ENCODE results near the gene OLFML3. TPM values are rescaled to one million over a fixed set of nuclear protein-coding genes. Genes with fewer than 3 reads are reported as not detected.

OLFML3 gene
- total and polyA plus RNA-seq, 2 of the 13 experiments (the other 11 are each of a cell fraction or from before 2014, with no cell fraction given) = 2.0 to 5.1 TPM

DNA sequence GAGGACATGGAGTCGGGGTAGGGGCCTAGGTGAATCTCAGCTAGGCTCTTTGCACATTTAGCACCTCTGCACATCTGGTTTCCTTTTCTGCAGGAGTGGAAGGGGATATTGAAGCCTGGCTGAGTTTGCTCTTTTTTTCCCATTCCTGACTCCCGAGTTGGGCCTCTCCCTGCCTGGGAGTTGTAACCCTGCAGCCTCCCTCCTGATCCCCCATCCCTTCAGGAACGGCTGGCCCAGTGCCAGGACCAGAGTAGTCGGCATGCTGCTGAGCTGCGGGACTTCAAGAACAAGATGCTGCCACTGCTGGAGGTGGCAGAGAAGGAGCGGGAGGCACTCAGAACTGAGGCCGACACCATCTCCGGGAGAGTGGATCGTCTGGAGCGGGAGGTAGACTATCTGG, 836 bp downstream of the OLFML3 start:
- intact Hi-C loops (cut with micrococcal nuclease; ENCODE audit: unreplicated experiment) = no loop called here

More for the DNA sequence above, 836 bp downstream of the OLFML3 start:
- Histone ChIP-seq H3K9me3 (ENCODE audit: low read length) (no peaks in the 10 kb centered on the region), H2AFZ (ENCODE audit: low read length) (no peak overlapping the region), H3K36me3 (replicated peaks in 1 of 2; ENCODE audit: control insufficient read depth in 1 of 2, insufficient read depth in 2 of 2, low read length in 2 of 2) (0 out of 5 replicates have a peak, but pooled peaks cover 0 to under 1% of the 10 kb centered on the region in 2 experiments), H4K20me1 (ENCODE audit: insufficient read depth, low read length) (no peaks in the 10 kb centered on the region), H3K4me1 (ENCODE audit: insufficient read depth, low read length) (peaks cover 44% of the 10 kb centered on the region), H3K4me3 (replicated peaks in 1 of 3; ENCODE audit: insufficient read depth in 1 of 3, low read depth in 2 of 3, low read length in 3 of 3) (no peak overlapping the region), H3K79me2 (ENCODE audit: insufficient read depth, low read length) (no peaks in the 10 kb centered on the region), H3K4me2 (ENCODE audit: low read depth, low read length) (peak overlapping the region; percentile 99), H3K27me3 (ENCODE audit: control insufficient read depth in 1 of 2, insufficient read depth in 2 of 2, low read length in 2 of 2) (no peaks in the 10 kb centered on the region; a peak in 1 of 5 replicates), H3K9ac (ENCODE audit: insufficient read depth, low read depth, low read length) (no peak overlapping the region), H3K27ac (ENCODE audit: extremely low read length, insufficient read depth, low read length) (no peak overlapping the region)
- DNase-seq (ENCODE audit: low spot score) (no peak), FAIRE-seq (no peak), ATAC-seq (no peak)
- TF ChIP-seq, protein P1, sequence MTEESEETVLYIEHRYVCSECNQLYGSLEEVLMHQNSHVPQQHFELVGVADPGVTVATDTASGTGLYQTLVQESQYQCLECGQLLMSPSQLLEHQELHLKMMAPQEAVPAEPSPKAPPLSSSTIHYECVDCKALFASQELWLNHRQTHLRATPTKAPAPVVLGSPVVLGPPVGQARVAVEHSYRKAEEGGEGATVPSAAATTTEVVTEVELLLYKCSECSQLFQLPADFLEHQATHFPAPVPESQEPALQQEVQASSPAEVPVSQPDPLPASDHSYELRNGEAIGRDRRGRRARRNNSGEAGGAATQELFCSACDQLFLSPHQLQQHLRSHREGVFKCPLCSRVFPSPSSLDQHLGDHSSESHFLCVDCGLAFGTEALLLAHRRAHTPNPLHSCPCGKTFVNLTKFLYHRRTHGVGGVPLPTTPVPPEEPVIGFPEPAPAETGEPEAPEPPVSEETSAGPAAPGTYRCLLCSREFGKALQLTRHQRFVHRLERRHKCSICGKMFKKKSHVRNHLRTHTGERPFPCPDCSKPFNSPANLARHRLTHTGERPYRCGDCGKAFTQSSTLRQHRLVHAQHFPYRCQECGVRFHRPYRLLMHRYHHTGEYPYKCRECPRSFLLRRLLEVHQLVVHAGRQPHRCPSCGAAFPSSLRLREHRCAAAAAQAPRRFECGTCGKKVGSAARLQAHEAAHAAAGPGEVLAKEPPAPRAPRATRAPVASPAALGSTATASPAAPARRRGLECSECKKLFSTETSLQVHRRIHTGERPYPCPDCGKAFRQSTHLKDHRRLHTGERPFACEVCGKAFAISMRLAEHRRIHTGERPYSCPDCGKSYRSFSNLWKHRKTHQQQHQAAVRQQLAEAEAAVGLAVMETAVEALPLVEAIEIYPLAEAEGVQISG (CRISPR knock-in tag; IDR thresholded peaks at IDR 0.05) = no peak
- TF ChIP-seq, protein P2, sequence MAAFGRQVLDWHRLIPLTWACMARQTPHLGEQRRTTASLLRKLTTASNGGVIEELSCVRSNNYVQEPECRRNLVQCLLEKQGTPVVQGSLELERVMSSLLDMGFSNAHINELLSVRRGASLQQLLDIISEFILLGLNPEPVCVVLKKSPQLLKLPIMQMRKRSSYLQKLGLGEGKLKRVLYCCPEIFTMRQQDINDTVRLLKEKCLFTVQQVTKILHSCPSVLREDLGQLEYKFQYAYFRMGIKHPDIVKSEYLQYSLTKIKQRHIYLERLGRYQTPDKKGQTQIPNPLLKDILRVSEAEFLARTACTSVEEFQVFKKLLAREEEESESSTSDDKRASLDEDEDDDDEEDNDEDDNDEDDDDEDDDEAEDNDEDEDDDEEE (CRISPR knock-in tag; IDR thresholded peaks at IDR 0.05) = no peak
- no peak for TF ChIP-seq ZNF629 (CRISPR knock-in tag; conservative IDR thresholded peaks at IDR 0.05)
- no peak for TF ChIP-seq POLR2A (IDR thresholded peaks at IDR 0.05; ENCODE audit: insufficient read depth in 1 of 2, low read depth in 2 of 2, low read length in 2 of 2)
- no peak for TF ChIP-seq ESRRA (CRISPR knock-in tag; IDR thresholded peaks at IDR 0.05; ENCODE audit: low read depth)
- TF ChIP-seq, protein P3, sequence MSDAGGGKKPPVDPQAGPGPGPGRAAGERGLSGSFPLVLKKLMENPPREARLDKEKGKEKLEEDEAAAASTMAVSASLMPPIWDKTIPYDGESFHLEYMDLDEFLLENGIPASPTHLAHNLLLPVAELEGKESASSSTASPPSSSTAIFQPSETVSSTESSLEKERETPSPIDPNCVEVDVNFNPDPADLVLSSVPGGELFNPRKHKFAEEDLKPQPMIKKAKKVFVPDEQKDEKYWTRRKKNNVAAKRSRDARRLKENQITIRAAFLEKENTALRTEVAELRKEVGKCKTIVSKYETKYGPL (CRISPR knock-in tag; IDR thresholded peaks at IDR 0.05) = no peak
- no peak for TF ChIP-seq ZNF713 (CRISPR knock-in tag; IDR thresholded peaks at IDR 0.05)
- TF ChIP-seq ZNF7 (CRISPR knock-in tag; IDR thresholded peaks at IDR 0.05) = no peak
- TF ChIP-seq RCOR2 (CRISPR knock-in tag; IDR thresholded peaks at IDR 0.05) = no peak
- no peak for TF ChIP-seq ZNF510 (CRISPR knock-in tag; IDR thresholded peaks at IDR 0.05; ENCODE audit: low read depth)
- no peak for TF ChIP-seq MIER2 (CRISPR knock-in tag; IDR thresholded peaks at IDR 0.05)
- TF ChIP-seq ZNF607 (CRISPR knock-in tag; IDR thresholded peaks at IDR 0.05; ENCODE audit: borderline replicate concordance) = no peak
- in situ Hi-C loops (cut with HindIII; ENCODE audit: extremely low pct_ligation_motif_present, low pct_unique_long_range_greater_than_20kb) = no loop called here
- CTCF ChIA-PET (ENCODE audit: low intra/inter-chr PET ratio, low total read pairs) = interaction anchor here (2.4 to 2.7 kb wide), 2 partner anchors 303 to 366 kb away, joined by 11 to 20 read pairs; no protein-coding TSS in a partner anchor
- TSS peak; percentile 47 for BruUV-seq (replicated peaks)
- POLR2A ChIA-PET = no interaction called here
- 74% methylated on average over 10 of the region's 10 CpGs for WGBS (ENCODE audit: low lambda C conversion rate)

Measured in HepG2 (cell line).